Stimulated activated CD4-positive, alpha-beta T cell treated with anti-CD3 and anti-CD28 coated beads, Interleukin-2, amount 100 ng/mL, for 4 hours (primary cell): Measurements from ENCODE around the gene HIC2.
"Not testable (repeated sequence)": the region's sequence is repeated elsewhere in the genome, so short reads cannot be mapped to it uniquely, and the experiment has no call there.

Source experiments
- DNase-seq: peaks from one replicate; pipeline ENCODE4 v3.0.0-alpha.2; 2020; ENCODE audit warnings: low read depth

Gene HIC2

DNA sequence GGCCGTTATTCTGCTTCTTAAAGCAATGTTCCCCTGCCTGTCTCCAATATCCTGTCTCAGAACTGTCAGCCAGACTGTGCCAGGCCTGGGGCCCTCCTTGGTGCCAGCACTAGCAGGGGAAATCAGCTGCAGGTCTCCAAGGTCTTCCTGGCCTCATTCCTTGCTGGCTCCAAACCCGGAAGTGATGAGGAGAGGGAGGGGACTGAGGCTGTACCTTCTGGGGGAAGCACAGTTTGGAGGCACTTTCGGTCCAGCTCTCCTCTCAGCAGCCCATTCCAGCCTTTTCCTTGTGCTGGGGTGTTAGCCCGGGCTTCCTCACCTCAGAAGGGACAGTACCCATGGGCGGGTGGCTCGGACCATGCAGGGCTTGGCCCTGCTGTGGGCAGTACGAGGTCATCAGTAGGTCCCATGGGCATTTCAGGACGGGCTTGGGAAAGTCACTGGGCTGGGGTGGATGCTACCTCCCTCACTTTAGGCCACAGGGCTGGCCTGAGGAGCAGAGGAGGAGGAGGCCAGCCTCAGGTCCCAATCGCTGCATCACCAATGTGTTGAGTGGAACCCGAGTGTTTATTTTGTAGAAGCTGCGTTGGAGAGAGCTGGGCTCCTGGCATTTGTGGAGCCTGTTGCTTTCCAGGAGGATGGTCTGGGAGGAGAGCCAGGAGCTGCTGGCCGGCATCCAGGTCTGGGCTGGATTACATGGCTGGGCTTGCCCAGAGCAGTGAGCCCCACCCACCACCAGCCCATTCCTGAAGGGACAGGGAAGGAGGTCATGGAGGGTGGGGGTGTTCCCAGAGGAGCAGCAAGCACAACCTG is 19.0 kb downstream of the HIC2 start:
- not testable (repeated sequence) for DNase-seq

DNA sequence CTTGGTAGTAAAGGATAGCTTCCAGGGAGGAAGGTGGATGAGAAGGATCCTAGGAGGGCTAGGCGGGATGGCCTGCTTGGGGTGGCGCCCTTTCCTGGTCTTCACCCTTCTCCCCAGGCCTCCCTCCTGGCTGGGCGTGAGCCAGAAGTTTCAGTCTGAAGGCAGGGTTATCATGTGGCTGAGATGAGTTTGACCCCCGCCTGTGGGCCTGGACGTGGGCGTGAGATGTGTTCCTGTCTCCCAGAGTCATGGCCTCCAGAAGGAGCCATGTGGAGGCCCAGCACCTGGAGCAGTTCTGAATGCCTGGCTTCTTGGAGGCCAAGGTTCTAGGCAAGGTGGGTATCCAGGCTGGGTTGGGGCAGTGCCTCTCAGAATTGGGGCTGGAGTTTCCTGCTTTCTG is 20.8 kb downstream of the HIC2 start:
- DNase-seq = not testable (repeated sequence)

- not testable (repeated sequence) for DNase-seq
Observed at GRCh38 chr22:21440018-21440636, 23.0 kb downstream of the HIC2 start.

DNA sequence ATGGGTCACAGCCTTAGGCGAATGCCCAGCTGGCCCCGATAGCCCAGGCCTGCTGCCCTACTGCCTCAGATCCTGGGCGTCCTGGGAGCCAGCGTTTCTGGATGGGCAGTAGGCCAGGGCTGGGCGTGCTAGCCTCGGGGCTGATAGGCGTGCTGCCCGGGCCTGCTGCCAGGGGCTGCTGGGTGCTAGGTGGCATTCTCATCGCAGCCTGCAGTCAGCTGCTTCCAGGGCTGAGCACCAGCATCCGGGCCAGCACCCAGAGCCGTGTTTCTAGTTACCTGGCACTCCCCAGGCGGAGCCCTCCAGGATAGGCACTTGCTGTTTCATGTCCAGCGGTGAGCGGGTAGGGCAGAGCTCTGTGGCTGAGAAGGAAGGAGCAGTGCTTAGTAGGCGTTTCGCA is 23.5 kb downstream of the HIC2 start:
- DNase-seq = not testable (repeated sequence)

- DNase-seq = not testable (repeated sequence)
Observed at GRCh38 chr22:21441170-21441569, 24.0 kb downstream of the HIC2 start.

- not testable (repeated sequence) for DNase-seq
Observed at GRCh38 chr22:21442123-21442522, 25.0 kb downstream of the HIC2 start.

DNA sequence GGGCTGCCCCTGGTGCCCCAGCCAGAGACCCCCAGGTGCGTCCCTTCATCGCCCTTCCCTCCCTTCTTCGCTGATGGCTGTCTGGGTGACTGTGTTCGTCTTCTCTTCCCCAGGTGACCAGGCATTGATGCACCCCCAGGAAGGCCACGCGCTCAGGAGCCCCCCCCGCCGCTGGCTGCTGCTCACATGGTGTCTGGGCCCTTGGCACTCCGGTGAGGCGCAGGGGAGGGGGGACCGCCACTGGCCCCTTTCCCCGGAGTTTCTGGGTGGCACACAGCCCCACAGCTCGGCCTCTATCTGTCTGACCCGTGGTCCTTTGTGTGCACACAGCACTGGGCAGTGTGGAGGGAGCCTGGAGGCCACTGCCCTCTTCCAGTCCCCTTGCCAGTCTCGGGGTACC is 25.5 kb downstream of the HIC2 start:
- not testable (repeated sequence) for DNase-seq

GRCh38 chr22:21443057-21443734 is 26.0 kb downstream of the HIC2 start:
- DNase-seq = no peak

GRCh38 chr22:21443735-21444421 is 26.7 kb downstream of the HIC2 start:
- DNase-seq = no peak

DNA sequence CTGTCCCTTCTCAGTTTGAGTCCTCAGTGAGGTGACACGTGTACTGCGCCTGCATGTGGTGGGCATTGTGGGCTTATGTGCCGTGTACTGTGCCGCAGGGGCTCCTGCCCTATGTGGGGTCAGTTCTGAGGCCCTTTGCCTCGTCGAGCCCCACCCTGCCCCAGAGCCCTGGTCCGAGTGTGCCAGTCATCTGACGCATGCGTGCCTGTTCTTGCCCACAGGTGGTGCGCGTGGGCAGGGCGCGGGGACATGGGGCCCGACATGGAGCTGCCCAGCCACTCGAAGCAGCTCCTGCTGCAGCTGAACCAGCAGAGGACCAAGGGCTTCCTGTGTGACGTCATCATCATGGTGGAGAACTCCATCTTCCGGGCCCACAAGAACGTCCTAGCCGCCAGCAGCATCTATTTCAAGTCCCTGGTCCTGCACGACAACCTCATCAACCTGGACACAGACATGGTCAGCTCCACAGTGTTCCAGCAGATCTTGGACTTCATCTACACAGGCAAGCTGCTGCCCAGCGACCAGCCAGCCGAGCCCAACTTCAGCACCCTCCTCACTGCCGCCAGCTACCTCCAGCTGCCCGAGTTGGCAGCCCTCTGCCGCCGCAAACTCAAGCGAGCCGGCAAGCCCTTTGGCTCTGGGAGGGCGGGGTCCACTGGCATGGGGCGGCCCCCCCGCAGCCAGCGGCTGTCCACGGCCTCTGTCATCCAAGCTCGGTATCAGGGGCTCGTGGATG is 27.7 kb downstream of the HIC2 start:
- DNase-seq = no peak

- no peak for DNase-seq
Observed at GRCh38 chr22:21445437-21446127, 28.4 kb downstream of the HIC2 start.

GRCh38 chr22:21446128-21446826 is 29.1 kb downstream of the HIC2 start:
- no peak for DNase-seq

- no peak for DNase-seq
Observed at GRCh38 chr22:21446827-21447690, 29.9 kb downstream of the HIC2 start.

DNA sequence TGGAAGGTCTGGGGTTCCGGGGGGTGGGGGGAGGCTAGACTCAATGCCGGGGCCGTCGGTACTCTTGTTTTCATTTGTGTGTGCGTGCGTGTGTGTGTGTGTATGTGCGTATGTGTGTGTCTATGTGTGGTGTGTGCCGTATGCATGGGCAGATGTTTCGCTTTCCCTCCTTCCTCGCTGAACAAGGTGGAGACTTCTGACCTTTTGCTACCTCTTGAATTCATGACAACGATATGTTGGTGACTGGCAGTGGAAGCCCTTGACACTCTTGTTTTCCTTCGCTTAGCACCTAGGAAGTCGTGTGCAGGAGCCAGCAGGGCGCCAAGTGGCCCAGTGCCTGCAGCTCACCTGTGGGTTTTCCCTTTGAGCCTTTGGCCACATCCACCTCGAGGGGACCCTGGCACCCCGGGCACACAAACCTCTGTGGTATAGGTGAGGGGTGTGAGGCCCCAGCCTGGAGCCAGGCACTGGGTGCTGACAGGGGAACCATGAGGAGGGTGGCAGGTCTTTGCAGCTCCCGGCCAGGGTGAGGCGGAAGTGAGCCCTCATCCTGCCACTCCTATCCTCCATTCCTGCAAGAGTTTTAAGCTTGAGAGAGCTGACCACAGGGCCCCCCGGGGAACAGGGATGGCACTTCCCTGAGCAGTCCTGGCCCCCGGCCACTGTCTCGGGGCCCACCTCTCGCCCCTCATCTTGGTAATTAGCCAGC is 30.7 kb downstream of the HIC2 start:
- no peak for DNase-seq

GRCh38 chr22:21448627-21449416 is 31.7 kb downstream of the HIC2 start:
- no peak for DNase-seq

GRCh38 chr22:21449531-21450319 is 32.6 kb downstream of the HIC2 start:
- DNase-seq = no peak

DNA sequence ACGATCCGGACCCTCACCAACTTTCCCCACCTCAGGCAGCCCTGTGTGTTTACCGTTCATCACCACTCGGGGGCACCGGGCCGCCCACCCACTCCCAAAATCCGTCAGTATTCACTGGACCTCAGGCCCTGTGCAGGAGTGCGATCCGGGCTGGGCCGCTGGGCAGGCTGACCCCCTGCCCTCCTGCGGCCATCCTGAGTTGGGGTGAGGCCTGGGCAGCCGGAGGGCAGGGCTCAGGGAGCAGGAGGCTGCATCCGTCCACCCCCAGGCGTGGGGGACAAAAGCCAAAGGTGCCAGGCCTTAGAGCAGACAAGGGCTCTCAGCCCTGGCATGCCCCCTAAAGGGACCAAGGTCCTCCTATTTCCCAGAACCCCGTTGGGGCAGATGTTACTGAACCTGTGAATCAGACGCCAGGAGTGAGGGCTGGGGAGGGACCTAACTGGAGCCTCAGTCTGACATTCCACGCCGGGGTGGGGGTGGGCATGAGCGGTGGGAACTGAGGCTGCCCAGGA is 33.2 kb downstream of the HIC2 start:
- no peak for DNase-seq
